Measurements from ENCODE around the gene RRBP1.
"Not testable (repeated sequence)": the region's sequence is repeated elsewhere in the genome, so short reads cannot be mapped to it uniquely, and the experiment has no call there.

Gene RRBP1

GRCh38 chr20:17661121-17661744 lies 20.8 kb downstream of the RRBP1 start:
- no peak for DNase-seq

- no peak for DNase-seq
Observed at GRCh38 chr20:17660667-17661066, 21.4 kb downstream of the RRBP1 start.

- no peak for DNase-seq
Observed at GRCh38 chr20:17659801-17660200, 22.2 kb downstream of the RRBP1 start.

GRCh38 chr20:17659344-17659743 lies 22.7 kb downstream of the RRBP1 start:
- not testable (repeated sequence) for DNase-seq

GRCh38 chr20:17658648-17658993 lies 23.4 kb downstream of the RRBP1 start:
- DNase-seq: no peak

- DNase-seq: no peak
Observed at GRCh38 chr20:17657898-17658647, 24.0 kb downstream of the RRBP1 start.

- DNase-seq: no peak
Observed at GRCh38 chr20:17657079-17657825, 24.8 kb downstream of the RRBP1 start.

GRCh38 chr20:17655865-17656479 lies 26.1 kb downstream of the RRBP1 start:
- no peak for DNase-seq

GRCh38 chr20:17655286-17655651 lies 26.8 kb downstream of the RRBP1 start:
- no peak for DNase-seq

GRCh38 chr20:17654649-17655285 lies 27.3 kb downstream of the RRBP1 start:
- no peak for DNase-seq

GRCh38 chr20:17653835-17654648 lies 28.0 kb downstream of the RRBP1 start:
- no peak for DNase-seq

- no peak for DNase-seq
Observed at GRCh38 chr20:17652411-17652810, 29.6 kb downstream of the RRBP1 start.

GRCh38 chr20:17651760-17652388 lies 30.2 kb downstream of the RRBP1 start:
- no peak for DNase-seq

- DNase-seq: no peak
Observed at GRCh38 chr20:17651129-17651759, 30.8 kb downstream of the RRBP1 start.

GRCh38 chr20:17650301-17651128 lies 31.5 kb downstream of the RRBP1 start:
- DNase-seq: no peak

- peak; percentile 8 for DNase-seq
Observed at GRCh38 chr20:17648791-17649730, 33.0 kb downstream of the RRBP1 start.

GRCh38 chr20:17648315-17648646 lies 33.8 kb downstream of the RRBP1 start:
- no peak for DNase-seq

GRCh38 chr20:17647391-17648314 lies 34.4 kb downstream of the RRBP1 start:
- no peak for DNase-seq
